Right lobe of liver (tissue), 4 donors: ENCODE data around the gene DCC.

Source experiments
- POLR2A ChIP-seq: fragments of 450-650 bp; IDR thresholded peaks from one replicate; pipeline ENCODE4 v1.6.1; 2017; ENCODE audit warnings: antibody characterized with exemption, mild to moderate bottlenecking
- TF ChIP-seq, protein P1 (sequence below), 4 donors: fragments of 200-600 bp in 3 of 4; fragments of 450-650 bp in 1 of 4; IDR thresholded peaks; one replicate each; pipeline versions ENCODE4 v1.5.1 to v1.8.0; 2016 to 2022; ENCODE audit warnings: antibody characterized with exemption in 4 of 4, mild to moderate bottlenecking in 2 of 4
- donor health status: DM: no; HTN: no; CAD: no.
- donor health status: DM: no; HTN: no; CAD: no.
- donor health status: DM: no; HTN: yes; CAD: no.

DNA sequence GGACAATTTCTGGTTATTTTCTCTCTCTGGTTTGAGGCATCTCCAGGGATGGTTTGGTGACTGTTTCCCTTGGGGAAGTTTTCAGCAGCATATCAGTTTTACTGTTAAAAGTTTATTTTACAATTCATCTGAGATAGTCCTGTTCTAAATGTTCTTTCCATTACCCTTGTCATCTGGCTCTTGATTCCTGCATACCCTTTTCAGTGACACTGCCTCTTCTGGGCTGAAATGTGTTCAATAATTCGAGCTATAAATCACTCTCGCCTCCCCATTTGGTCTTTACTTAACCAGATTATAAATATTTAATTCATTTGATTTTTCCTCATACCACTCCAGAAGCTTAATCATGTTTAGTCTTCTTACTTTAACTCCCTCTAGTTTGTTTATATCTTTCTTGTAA lies 9.5 kb downstream of the DCC start:
- TF ChIP-seq, protein P1, sequence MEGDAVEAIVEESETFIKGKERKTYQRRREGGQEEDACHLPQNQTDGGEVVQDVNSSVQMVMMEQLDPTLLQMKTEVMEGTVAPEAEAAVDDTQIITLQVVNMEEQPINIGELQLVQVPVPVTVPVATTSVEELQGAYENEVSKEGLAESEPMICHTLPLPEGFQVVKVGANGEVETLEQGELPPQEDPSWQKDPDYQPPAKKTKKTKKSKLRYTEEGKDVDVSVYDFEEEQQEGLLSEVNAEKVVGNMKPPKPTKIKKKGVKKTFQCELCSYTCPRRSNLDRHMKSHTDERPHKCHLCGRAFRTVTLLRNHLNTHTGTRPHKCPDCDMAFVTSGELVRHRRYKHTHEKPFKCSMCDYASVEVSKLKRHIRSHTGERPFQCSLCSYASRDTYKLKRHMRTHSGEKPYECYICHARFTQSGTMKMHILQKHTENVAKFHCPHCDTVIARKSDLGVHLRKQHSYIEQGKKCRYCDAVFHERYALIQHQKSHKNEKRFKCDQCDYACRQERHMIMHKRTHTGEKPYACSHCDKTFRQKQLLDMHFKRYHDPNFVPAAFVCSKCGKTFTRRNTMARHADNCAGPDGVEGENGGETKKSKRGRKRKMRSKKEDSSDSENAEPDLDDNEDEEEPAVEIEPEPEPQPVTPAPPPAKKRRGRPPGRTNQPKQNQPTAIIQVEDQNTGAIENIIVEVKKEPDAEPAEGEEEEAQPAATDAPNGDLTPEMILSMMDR (IDR thresholded peaks at IDR 0.05): no peak
- TF ChIP-seq POLR2A: no peak
